Stimulated activated CD8-positive, alpha-beta memory T cell treated with anti-CD3 and anti-CD28 coated beads, Interleukin-12 subunit alpha, Interleukin-12 subunit beta, amount 100 ng/mL, for 1 hour (primary cell): Measurements from ENCODE around the gene AMPD3.

Experiments
- DNase-seq: peaks from one replicate; pipeline ENCODE4 v3.0.0-alpha.2; 2020; ENCODE audit warnings: low read depth

The AMPD3 gene

DNA sequence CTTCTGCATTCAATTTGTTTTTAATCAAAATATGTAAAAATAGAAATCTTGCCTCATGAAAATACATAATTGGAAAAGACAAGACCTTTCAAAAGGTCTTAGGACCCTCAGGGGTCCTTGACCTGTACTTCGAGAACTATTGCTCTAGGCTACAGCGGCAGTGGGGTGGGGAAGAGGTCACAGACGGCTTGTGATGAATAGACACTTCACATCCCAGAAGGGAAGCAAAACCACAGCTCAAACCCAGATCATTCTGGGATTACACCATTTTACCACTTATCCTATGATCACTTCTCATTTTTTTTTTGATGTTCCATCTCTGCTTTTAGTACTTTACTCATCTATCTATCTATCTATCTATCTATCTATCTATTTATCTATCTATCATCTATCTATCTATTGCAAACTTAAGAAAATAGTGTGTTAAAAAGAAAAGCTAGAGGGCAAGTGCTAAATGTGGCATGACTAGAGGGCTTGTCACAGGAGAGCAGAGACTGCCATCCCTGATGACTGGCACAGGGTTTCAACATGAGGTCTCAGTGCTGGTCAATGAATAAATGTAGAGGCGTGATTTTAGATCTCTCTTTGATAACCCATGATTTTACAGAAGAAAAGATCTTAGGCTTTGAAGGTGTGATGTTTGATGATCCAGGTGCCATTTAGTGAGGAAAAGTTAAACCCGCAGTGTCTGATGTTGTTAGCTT, 48.9 kb downstream of the AMPD3 start:
- DNase-seq = no peak

DNA sequence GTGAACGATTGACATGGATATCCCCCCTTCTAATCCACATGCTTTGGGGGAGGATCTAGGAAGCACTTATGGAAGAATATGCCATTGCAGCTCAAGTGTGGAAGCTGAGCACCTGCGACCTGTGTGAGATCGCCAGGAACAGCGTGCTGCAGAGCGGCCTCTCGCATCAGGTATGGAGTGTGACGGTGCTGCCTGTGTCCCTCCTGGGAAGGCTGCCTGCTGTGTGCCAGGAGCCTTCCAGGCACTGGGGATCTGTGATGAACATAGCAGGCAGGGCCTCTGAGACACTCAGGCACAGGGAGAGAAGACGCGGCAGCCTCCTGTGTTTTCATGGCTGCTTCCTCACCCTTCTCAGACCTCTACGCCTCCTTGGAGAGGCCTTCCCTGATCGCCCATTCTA, 49.4 kb downstream of the AMPD3 start:
- no peak for DNase-seq

DNA sequence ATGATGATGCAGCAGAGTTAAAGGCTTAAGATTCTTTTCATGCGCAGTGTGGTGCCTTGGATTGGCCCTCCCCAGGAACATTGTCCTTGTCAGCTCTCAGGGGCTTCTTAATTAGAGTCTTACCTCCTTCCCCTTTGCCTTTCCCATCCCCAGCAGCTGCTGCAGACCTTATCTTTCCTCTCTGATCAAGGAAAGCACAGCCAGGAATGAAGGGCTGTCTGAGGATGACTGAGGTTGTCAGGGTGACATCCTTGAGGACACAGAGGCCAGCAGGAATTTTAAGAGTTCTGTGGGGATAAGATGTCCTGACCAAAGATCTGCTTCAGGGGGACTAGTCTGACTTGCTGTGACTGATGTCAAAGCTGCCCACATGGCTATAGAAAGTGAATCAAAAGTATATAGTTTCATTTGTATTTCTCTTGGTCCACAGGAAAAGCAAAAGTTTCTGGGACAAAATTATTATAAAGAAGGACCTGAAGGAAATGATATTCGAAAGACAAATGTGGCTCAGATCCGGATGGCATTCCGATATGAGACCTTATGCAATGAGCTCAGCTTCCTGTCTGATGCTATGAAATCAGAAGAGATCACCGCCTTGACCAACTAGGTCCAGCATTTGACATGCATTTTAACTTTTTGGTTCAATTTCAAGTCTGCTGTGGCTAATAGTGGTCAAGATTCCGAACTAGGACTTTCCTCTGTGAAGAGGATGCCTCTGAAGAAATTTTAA, 50.4 kb downstream of the AMPD3 start:
- no peak for DNase-seq

DNA sequence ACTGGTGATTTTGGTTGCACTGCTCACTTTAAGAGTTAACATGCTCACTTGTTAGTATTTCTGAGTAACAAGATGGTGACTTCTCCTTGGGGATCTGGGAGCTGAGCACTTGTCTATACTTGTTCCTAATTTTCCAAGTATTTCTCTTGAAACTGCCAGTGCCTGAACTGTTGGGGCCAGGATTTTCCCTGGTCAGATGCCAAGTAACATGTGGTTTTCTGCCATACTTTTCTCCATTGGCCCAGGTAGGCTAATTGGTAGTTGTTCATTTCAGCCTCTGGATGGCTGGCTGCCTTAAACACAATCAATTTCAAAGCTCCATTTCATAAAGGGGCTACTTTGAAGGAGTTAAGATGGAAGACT, 50.9 kb downstream of the AMPD3 start:
- DNase-seq = no peak

DNA sequence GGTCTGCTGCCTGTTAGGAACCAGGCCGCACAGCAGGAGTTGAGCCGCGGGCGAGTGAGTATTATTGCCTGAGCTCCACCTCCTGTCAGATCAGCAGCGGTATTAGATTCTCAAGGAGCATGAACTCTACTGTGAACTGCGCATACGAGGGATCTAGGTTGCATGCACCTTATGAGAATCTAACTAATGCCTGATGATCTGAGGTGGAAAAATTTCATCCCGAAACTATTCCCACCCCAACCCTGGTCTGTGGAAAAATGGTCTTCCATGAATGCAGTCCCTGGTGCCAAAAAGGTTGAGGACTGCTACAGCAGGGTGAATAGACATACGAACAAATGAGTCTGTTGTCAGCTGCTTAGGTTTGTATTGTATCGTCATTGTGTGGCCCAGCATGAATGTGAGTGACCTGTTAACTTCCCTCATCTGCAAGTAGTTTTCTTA, 56.1 kb downstream of the AMPD3 start:
- DNase-seq = no peak

DNA sequence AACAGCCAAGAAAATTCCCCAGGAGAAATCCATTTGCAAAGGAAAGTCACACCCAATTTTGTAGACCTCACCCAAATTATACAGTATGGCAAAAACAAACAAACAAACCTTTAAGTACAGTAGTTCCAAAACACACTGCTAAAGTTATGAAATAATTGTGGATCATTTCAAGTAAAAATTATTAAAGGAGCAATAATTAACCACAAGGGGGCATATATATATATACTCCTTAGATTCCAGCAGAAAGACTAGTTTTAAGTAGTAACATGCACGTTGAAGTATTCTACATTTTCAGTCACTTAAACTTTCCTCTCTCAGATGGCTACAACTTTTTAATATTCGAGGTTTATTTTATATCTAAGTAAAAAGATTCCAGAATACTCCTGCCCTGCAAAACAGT, 59.1 kb downstream of the AMPD3 start:
- no peak for DNase-seq

DNA sequence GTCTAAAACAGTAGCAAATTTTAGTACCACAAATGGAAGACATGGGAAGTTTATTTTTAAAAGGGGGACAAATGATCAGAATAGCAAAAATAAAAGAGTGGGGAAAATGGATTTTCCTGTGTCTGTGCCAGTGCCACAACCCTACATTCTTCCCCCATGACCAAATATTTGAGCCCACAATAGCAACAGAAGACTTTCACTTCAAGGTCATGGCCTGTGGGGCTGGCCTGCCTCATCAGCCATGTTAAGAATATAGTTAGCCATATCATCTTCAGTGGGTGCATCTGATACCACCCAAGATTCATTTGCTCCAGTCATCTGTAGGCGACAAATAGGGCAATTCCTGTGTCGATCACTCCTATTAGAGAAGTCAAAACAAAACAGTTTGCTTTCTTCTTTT, 59.6 kb downstream of the AMPD3 start:
- no peak for DNase-seq

DNA sequence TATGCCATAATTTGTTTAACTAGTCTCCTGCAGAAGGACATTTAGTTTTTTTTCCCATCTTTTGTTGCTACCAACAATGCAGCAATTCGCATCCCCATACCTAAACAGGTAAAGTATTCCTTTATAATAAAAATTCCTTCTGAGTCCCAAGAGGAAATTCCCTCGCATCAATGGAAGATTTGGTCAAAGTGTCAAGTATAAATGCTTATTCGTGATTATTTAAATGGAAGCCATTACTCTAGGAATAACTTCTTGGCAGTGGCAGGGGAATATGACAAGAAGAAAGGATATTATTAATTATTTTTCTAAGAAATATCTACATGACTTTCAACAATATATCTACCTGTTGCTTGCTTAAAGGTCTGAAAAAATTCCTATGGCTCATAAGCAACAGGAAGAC, 60.4 kb downstream of the AMPD3 start:
- DNase-seq = no peak

DNA sequence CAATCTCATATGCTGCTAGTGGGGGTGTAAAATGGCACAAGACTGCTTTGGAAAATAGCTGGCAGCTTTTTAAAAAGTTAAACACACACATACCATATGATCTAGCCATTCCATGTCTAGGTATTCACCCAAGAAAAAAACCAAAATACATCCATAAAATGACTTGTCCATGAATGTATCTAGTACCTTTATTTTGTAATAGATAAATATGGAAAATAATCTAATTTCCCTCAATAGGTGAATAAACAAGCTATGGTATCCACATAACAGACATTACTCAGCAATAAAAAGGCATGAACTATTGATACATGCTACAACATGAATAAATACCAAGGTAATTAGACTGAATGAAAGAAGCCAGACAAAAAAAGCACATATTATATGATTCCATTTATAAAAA, 63.1 kb downstream of the AMPD3 start:
- DNase-seq = no peak

DNA sequence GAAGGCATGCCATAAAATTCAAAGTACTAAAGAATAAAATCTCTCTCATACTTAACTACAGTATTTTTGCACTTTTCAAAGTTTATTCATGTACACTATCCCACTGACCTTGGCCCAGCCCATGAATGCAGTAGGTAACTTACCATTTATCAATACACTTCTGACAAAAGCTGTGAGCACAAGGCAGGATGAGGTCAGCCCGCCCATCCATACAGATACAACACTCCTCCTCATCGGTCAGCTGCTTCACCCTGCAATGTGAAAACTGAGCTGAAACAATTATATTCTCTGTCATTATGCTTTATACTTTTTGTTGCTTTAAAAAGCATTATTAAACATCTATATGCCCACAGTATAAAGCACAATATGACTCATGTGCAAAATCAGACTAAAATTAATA, 63.8 kb downstream of the AMPD3 start:
- DNase-seq = no peak

DNA sequence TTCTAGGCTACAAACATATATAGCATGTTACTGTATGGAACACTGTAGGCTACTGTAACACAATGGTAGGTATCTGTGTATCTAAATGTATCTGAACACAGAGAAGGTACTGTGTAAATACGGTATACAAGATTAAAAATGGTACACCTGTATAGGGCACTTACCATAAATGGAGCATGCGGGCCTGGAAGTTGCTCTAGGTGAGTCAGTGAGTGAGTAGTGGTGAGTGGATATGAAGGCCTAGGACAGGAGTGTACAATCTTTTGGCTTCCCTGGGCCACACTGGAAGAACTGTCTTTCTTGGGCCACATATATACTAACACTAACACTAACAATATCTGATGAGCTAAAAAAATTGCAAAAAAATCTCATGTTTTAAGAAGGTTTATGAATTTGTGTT, 64.6 kb downstream of the AMPD3 start:
- no peak for DNase-seq

DNA sequence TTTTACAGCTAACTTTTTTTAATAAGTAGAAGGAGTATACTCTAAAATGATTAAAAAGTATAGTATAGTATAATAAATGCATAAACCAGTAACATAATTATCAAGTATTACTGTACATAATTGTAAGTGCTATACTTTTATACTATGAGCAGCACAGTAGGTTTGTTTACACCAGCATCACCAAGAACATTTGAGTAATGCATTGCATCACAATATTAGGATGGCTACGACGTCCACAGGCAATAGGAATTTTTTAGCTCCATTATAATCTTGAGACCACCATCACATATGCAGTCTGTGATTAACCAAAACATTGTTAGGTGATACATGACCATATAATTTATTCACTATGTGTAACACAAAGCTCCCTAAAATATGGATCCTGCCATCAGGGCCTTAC, 65.5 kb downstream of the AMPD3 start:
- DNase-seq = no peak

DNA sequence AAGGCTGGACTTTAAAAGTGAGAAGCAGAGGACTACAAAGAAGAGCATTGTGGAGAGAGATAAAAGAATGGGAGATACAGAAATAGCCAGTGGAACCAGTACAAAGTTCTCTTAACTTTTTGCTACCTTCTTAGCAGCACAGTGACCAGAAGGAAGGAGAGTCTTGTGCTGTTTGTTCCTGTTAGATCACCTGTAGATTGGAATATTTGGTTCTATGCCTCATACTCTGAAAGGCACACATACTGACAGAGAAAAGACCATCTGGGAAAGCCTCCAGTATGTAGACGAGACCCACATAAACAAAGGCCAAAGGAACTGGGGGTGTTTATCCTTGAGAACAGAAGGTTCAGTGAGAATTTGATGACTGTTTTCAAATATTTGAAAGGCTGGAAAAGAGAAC, 67.2 kb downstream of the AMPD3 start:
- DNase-seq = no peak

DNA sequence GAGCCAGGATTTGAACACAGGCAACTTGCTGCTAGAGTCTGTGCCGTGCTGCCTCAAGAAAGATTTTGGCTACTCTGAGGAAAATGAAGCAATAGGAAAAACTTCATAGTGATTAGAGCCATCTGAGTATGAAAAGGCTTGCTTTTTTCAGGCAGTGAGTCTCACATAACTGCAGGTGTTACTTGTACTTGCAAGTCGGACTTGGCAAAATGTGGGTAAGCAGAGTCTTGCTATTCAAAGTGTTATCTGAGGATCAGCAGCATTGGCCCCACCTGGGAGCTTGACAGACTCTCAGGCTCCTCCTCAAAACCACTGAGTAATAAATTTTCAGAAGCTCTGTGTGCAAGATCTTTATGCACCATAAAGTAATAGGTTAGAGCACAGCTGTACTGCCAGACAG, 67.9 kb downstream of the AMPD3 start:
- no peak for DNase-seq

DNA sequence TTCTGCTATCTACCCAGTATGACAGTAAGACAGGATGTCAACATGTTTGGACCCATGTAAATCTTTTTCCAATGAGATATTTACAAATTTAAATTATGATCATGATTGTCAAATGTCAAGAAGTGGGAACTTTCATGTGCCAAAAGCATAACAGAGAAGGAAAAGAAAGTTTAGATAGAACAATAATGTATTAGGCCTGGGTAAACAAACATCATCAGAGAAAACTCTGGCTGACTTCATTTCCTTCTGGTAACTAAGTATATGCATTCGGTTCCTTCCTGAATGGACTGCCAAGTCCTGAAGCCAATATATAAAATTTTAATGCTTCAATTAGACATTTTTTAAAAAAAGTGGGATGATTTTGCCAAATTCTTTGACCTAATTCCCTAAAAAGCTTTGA, 69.4 kb downstream of the AMPD3 start:
- DNase-seq = no peak

DNA sequence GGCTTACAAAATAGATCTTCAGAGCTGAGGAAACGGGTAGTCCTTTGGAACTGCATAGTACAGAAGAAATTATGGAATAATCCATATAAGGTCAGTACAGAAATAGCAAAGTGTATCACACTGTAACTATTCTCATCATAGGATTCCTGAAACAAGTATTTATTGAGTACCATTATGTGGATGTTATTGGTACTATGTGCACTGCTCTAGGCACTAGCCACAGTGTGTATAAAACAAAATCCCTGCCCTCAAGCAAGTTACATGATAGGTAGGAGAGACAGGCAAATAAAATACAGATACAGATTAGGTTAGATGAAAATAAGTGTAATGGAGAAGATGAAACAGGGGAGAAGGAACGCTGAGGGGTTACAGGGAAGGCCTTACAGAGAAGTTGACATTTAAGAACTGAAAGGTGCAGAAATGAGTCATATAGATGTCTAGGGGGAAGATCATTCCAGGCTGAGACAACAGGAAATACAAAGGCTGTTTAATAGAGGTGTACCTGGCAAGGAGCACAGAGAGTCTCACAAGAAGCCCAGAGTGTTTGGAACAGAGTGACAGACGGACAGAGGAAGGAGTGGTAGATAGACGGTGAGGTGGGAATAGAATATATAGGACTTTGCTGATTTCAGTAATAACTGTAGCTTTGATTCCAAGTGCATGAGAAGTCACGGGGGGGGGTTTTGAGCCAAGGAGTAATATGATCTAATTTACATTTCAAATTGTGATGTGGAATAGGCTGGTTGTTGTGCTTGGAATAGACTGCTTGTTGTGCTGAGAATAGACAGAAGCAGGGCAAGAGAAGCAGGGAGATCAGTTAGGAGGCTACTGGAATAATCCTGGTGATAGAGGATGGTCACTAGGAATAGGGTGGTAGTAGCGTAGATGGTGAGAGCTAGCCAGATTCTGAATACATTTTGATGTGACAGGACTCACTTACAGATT, 72.2 kb downstream of the AMPD3 start:
- DNase-seq = no peak

DNA sequence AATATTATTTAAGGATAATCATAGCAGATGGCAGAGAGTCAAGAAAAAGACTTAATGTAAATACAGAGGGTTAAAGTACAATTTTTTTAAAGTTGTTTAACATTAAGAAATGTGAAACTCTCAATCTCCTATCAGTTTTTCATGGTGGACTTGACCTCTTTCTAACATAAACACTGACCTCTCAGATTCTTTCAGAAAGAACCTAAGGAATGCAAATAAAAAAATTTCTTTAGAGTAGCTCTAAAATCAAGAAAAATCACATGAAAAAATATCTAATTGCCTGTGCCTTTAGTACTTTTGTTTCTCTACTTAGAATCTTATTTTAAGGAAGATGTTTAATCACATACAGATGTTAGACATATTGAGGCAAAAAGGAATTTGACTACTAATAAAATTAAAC, 73.1 kb downstream of the AMPD3 start:
- DNase-seq = no peak

DNA sequence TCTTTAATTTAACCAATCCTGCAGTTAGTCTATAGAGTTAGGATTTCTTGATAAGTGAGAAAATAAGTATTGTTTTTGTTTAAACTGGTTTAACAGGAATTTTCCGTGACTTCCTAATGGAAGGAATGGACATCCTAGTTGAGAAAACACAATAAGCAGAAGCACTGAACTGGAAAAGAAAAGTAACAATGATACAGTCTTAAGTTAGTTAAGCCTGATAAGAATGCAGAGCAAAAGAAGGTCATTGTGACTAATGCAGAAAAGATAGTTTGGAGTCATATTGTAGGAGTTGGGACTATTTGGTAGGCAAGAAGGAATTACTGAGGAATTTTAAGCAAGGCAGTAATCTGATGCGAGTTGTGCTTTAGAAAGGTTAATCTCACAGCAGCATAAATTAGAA, 74.2 kb downstream of the AMPD3 start:
- DNase-seq = no peak

DNA sequence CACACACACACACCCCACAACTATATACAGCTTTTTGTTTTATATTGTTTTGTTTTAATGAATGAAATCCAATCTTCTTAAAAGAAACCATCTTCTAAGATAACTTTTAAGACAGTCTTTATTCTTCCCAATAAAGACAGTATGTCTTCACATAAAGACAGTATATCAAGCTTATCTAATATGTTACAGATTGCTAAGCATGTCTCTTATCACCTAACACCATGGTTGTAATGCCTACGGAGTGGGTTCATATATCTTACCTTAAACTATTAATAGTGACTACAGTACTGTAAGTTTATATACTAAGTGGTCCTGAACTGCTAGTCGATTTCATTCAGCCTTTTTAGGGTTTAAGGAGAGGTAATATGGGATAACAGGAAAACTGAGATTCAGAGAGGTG, 77.5 kb downstream of the AMPD3 start:
- DNase-seq = no peak

DNA sequence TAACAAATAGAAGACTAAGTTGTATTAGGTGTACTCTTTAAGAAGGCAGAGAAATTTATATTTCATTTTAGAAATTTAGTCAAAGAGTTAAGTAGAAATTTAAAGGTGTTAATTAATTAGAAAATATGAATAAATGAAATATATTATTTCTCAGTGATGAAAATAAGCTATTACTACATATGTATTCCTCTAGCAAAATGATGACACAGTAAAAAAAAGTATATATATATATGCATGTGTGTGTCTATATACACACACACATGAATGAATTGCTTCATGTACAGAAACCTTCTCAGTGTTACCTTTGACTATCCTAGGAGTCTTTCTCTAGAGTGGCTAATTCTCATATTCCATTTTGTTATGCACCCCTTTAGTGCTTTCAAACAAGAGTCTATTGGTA, 78.3 kb downstream of the AMPD3 start:
- no peak for DNase-seq

DNA sequence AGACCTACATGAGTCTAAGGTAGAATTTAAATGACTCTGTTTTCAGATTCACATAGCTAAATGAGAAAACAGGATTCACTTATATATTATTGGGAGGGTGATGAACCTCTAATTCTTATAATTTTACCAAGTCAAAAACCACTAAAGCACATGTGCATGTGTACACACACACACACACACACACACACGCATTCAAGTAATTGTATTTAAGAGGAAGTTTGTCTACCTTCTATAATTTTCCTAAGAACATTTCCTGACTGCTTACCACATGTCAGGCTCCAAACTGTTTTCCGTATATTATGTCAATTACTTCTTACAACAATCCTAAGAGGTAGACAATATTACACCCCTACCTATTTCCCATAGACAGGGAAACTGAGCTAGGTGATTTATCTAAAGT, 79.3 kb downstream of the AMPD3 start:
- no peak for DNase-seq

DNA sequence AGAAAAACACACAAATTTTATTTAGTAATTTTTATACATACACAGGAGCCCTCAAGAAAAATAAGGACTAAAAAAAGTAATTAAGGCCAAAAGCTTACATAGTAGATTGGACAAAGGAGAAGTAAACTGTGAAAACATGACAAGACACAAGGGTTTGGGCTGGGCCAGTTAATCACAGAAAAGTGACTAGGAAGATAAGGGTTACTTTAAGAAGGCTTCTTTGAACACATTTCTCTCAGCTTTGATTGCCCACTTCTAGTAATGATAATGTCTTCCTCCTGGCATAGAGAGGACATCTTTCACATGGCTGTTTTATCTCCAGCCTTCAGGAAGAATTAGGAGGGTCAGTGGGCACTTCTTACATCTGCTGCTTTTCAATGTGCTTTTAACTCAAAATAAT, 82.5 kb downstream of the AMPD3 start:
- no peak for DNase-seq

DNA sequence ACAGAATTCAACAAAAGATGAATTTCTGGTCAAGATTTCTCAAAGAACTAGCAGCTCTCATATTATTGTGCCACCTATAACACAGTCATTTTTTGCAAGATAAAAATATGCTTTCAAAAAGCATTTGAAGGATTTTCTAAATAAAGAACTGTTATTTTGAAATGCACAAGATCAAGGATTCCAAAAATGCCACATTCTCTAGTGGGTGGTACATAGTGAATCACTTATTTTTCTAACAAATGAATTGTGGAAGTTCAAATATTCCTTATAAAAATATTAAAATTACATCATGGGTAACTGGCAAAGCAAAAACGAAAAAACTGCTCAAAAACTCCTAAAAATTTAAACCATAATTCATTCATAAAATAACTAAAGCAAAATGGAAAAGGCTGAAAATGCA, 83.9 kb downstream of the AMPD3 start:
- no peak for DNase-seq
